Measurements from ENCODE around the gene ITGA3. TPM values are rescaled to one million over a fixed set of nuclear protein-coding genes. Genes with fewer than 3 reads are reported as not detected.

The ITGA3 gene
- total RNA-seq, 1 experiment from 2014 or later, result 22.5 TPM

- Histone ChIP-seq H4K20me1 (ENCODE audit: control insufficient read depth, insufficient read depth, insufficient read length) (no peaks in the 10 kb centered on the region), H3K79me2 (ENCODE audit: insufficient read depth, low read length) (no peaks in the 10 kb centered on the region), H3K79me1 (ENCODE audit: insufficient read depth, low read depth, low read length, poor library complexity, severe bottlenecking) (no peaks in the 10 kb centered on the region), H2BK5ac (ENCODE audit: insufficient read length, low read length) (no peak overlapping the region), H3K23me2 (ENCODE audit: insufficient read length, low read depth, low read length, poor library complexity, severe bottlenecking) (peaks cover 12% of the 10 kb centered on the region), H2AFZ (ENCODE audit: low read length) (no peak overlapping the region), H3K4me1 (ENCODE audit: insufficient read depth, low read length) (no peaks in the 10 kb centered on the region), H4K91ac (ENCODE audit: insufficient read length, low read depth, low read length) (no peak overlapping the region), H2BK15ac (ENCODE audit: low read depth, low read length) (no peak overlapping the region), H4K8ac (replicated peaks; ENCODE audit: insufficient read length, low read depth, low read length) (no peak overlapping the region), H3K9ac (ENCODE audit: extremely low read depth, insufficient read length, low read length) (no peak overlapping the region), H2BK12ac (ENCODE audit: insufficient read length, low read depth, low read length) (no peak overlapping the region), H3K4ac (ENCODE audit: low read depth, low read length) (no peak overlapping the region), H3K18ac (ENCODE audit: insufficient read length, low read depth, low read length) (no peak overlapping the region), H3K14ac (ENCODE audit: insufficient read depth, low read length) (no peak overlapping the region), H4K5ac (ENCODE audit: insufficient read length, low read depth, low read length) (no peak overlapping the region), H2BK120ac (ENCODE audit: low read depth, low read length, poor library complexity, severe bottlenecking) (no peak overlapping the region), H3K27ac (ENCODE audit: insufficient read length, low read depth, low read length) (no peak overlapping the region), H3K9me3 (ENCODE audit: control insufficient read depth, low read depth, low read length) (no peaks in the 10 kb centered on the region), H3K56ac (ENCODE audit: insufficient read length, low read depth, low read length) (no peak overlapping the region), H2AK5ac (ENCODE audit: insufficient read length, low read length) (no peak overlapping the region), H3T11ph (ENCODE audit: low read length) (no peak overlapping the region), H3K27me3 (ENCODE audit: insufficient read depth, low read length) (no peaks in the 10 kb centered on the region), H2BK20ac (ENCODE audit: low read depth, low read length, poor library complexity, severe bottlenecking) (no peak overlapping the region), H3K23ac (ENCODE audit: insufficient read length, low read depth, low read length) (no peak overlapping the region), H3K4me2 (ENCODE audit: insufficient read depth, insufficient read length, low read length) (peak overlapping the region; percentile 89)
- H3K27me3 Mint-ChIP-seq (ENCODE audit: low read depth), result peaks cover 2% of the 10 kb centered on the region; the same call in 1 of the 2 replicates
- H3K9me3 Mint-ChIP-seq, result no peaks in the 10 kb centered on the region
- H3K4me1 Mint-ChIP-seq, result peaks cover 14 to 22% of the 10 kb centered on the region in 2 experiments
- H3K36me3 Mint-ChIP-seq (ENCODE audit: insufficient read depth in 1 of 3, low read depth in 3 of 3), result peaks cover 0 to 8% (median 0%) of the 10 kb centered on the region in 3 experiments; a peak in 4 of 7 replicates
- no CpG with 5 or more reads among the region's 21 CpGs for WGBS (ENCODE audit: extremely low coverage, insufficient read length, low lambda C conversion rate)
- no peak overlapping the region for H3K27ac Mint-ChIP-seq
- peak; percentile 92 for DNase-seq
- peak overlapping the region; percentile 93 to 99 for H3K4me3 Mint-ChIP-seq
- TF ChIP-seq CTCF (conservative IDR thresholded peaks at IDR 0.05), result peak; percentile 91
These were observed 38.4 kb downstream of the ITGA3 start for GRCh38 chr17:50094243-50094752.
